Stomach (tissue), 4 donors: Measurements from ENCODE around the gene S100A5.

Experiments used
- CTCF ChIP-seq, 7 experiments: fragments of 450-650 bp in 4 of 7; fragments of 200-600 bp in 3 of 7; sonication (generic) in 3 of 7; IDR thresholded peaks; one replicate each; pipeline ENCODE4 v1.5.1; 2016 to 2019; ENCODE audit warnings: antibody characterized with exemption in 7 of 7, control low read depth in 2 of 7, mild to moderate bottlenecking in 1 of 7
- POLR2A ChIP-seq, 4 donors: fragments of 450-650 bp; IDR thresholded peaks; one replicate each; pipeline ENCODE4 v1.6.1; 2016; ENCODE audit warnings: antibody characterized with exemption in 4 of 4, control low read depth in 2 of 4, mild to moderate bottlenecking in 1 of 4, moderate library complexity in 1 of 4
- POLR2AphosphoS5 ChIP-seq, 3 donors: sonication (generic); formaldehyde crosslinking; IDR thresholded peaks; one replicate each; pipeline ENCODE4 v1.6.1; 2016; ENCODE audit warnings: antibody characterized with exemption in 3 of 3

GRCh38 chr1:153560771-153561465, 20.2 kb upstream of the S100A5 start:
- TF ChIP-seq CTCF (IDR thresholded peaks at IDR 0.05) (no peak), POLR2A (IDR thresholded peaks at IDR 0.05) (no peak), POLR2AphosphoS5 (IDR thresholded peaks at IDR 0.05) (no peak)
